ENCODE data around the gene NLK. TPM values are rescaled to one million over a fixed set of nuclear protein-coding genes. Genes with fewer than 3 reads are reported as not detected.

Gene NLK
- total and polyA plus RNA-seq, 2 donors (not counting 3 experiments of a cell fraction or from before 2014, with no cell fraction given) = 23.8 to 34.2 TPM

- Histone ChIP-seq H3K79me2 (ENCODE audit: control insufficient read depth, insufficient read depth, low read length) (peaks cover 48% of the 10 kb centered on the region), H3K27ac (ENCODE audit: insufficient read depth, low read depth, low read length) (no peak overlapping the region), H3K27me3 (ENCODE audit: control insufficient read depth in 2 of 2, insufficient read depth in 2 of 2, low read length in 2 of 2) (no peaks in the 10 kb centered on the region), H4K20me1 (replicated peaks; ENCODE audit: control insufficient read depth, extremely low read depth, insufficient read depth, low read length) (peaks cover 5% of the 10 kb centered on the region), H3K9me3 (replicated peaks; ENCODE audit: control insufficient read depth, insufficient read depth, low read length) (no peaks in the 10 kb centered on the region), H3K4me2 (ENCODE audit: insufficient read depth, low read length) (no peak overlapping the region), H3K4me3 (replicated peaks in 1 of 3; ENCODE audit: insufficient read depth in 1 of 3, low read depth in 1 of 3, low read length in 3 of 3) (no peak overlapping the region), H3K36me3 (ENCODE audit: control insufficient read depth in 2 of 2, extremely low read depth in 1 of 2, insufficient read depth in 2 of 2, low read length in 2 of 2) (no peaks in the 10 kb centered on the region), H3K4me1 (ENCODE audit: control insufficient read depth, extremely low read depth, insufficient read depth, low read length) (no peaks in the 10 kb centered on the region), H3K9ac (replicated peaks; ENCODE audit: extremely low read depth, insufficient read depth, low read length) (no peak overlapping the region), H3K9me1 (replicated peaks; ENCODE audit: control insufficient read depth, extremely low read depth, insufficient read depth, low read length) (no peaks in the 10 kb centered on the region), H2AFZ (ENCODE audit: low read depth, low read length) (no peak overlapping the region)
- POLR2A ChIA-PET = interaction anchor here (0.5 kb wide), 1 partner anchor 11 kb away, joined by 4 read pairs; no protein-coding TSS in a partner anchor
- dilution Hi-C loops (cut with MboI; ENCODE audit: extremely low pct_ligation_motif_present, low sequenced_read_pairs) (no loop called here), intact Hi-C loops (cut with micrococcal nuclease) (no loop called here)
- CTCF ChIA-PET = interaction anchor here (1.0 to 3.3 kb wide), 2 partner anchors 12 to 13 kb away, joined by 3 to 16 read pairs; no protein-coding TSS in a partner anchor
- FAIRE-seq (no peak), DNase-seq (ENCODE audit: low read depth, low spot score) (no peak)
- TF ChIP-seq POLR2AphosphoS5 (IDR thresholded peaks at IDR 0.05; ENCODE audit: insufficient read depth, low read depth, low read length) (no peak), FOS (IDR thresholded peaks at IDR 0.05; ENCODE audit: borderline replicate concordance, insufficient read depth, low read length) (no peak), EZH2 (IDR thresholded peaks at IDR 0.05; ENCODE audit: borderline replicate concordance, low read depth, low read length, severe bottlenecking) (no peak), MAX (IDR thresholded peaks at IDR 0.05; ENCODE audit: insufficient read depth, insufficient read length) (no peak), CTCF (IDR thresholded peaks at IDR 0.05; ENCODE audit: extremely low read depth in 1 of 2, insufficient read depth in 1 of 2, low read depth in 1 of 2, low read length in 2 of 2) (no peak), POLR2A (IDR thresholded peaks at IDR 0.05; ENCODE audit: low read depth, low read length) (no peak), MYC (IDR thresholded peaks at IDR 0.05; ENCODE audit: low read depth, low read length) (no peak), GATA2 (IDR thresholded peaks at IDR 0.05; ENCODE audit: insufficient read depth, insufficient read length, low read depth, low read length) (no peak), JUN (IDR thresholded peaks at IDR 0.05; ENCODE audit: borderline replicate concordance, insufficient read depth, insufficient read length, low read depth) (no peak)
- BruUV-seq (replicated peaks) = no TSS peak
These were observed 57.8 kb downstream of the NLK start for GRCh38 chr17:28100251-28100650.

All from endothelial cell of umbilical vein (primary cell).